ENCODE measurements around the gene HSPA6.
"Not testable (repeated sequence)": the region's sequence is repeated elsewhere in the genome, so short reads cannot be mapped to it uniquely, and the experiment has no call there.

HSPA6 gene

GRCh38 chr1:161542091-161542559 lies 17.8 kb downstream of the HSPA6 start:
- H3K4me3 ChIP-seq (ENCODE audit: control insufficient read depth, low read depth, low read length); DNase-seq (ENCODE audit: low read depth): not testable (repeated sequence)

GRCh38 chr1:161543125-161543524 lies 18.8 kb downstream of the HSPA6 start:
- not testable (repeated sequence) for H3K4me3 ChIP-seq (ENCODE audit: control insufficient read depth, low read depth, low read length); DNase-seq (ENCODE audit: low read depth)

GRCh38 chr1:161545005-161545731 lies 20.8 kb downstream of the HSPA6 start:
- not testable (repeated sequence) for H3K4me3 ChIP-seq (ENCODE audit: control insufficient read depth, low read depth, low read length); DNase-seq (ENCODE audit: low read depth)

- not testable (repeated sequence) for DNase-seq (ENCODE audit: low read depth); H3K4me3 ChIP-seq (ENCODE audit: control insufficient read depth, low read depth, low read length)
Observed at GRCh38 chr1:161547995-161548741, 23.8 kb downstream of the HSPA6 start.

- not testable (repeated sequence) for H3K4me3 ChIP-seq (ENCODE audit: control insufficient read depth, low read depth, low read length); DNase-seq (ENCODE audit: low read depth)
Observed at GRCh38 chr1:161548749-161549406, 24.5 kb downstream of the HSPA6 start.

GRCh38 chr1:161549652-161550051 lies 25.3 kb downstream of the HSPA6 start, which contains the start of gene FCGR3A:
TSS of gene FCGR3A (minus strand) at chr1:161549818. CDS start at chr1:161549736, 82 bp downstream.
- DNase-seq (ENCODE audit: low read depth), result no peak
- H3K4me3 ChIP-seq (ENCODE audit: control insufficient read depth, low read depth, low read length), result no peak within 1 kb of the TSS
- TF ChIP-seq CTCF (IDR thresholded peaks at IDR 0.05; ENCODE audit: control insufficient read depth, insufficient read depth, low read depth, low read length, missing control alignments), result no peak

GRCh38 chr1:161550942-161551341 lies 26.6 kb downstream of the HSPA6 start:
- not testable (repeated sequence) for DNase-seq (ENCODE audit: low read depth); H3K4me3 ChIP-seq (ENCODE audit: control insufficient read depth, low read depth, low read length)

- H3K4me3 ChIP-seq (ENCODE audit: control insufficient read depth, low read depth, low read length); DNase-seq (ENCODE audit: low read depth): not testable (repeated sequence)
Observed at GRCh38 chr1:161553631-161554030, 29.3 kb downstream of the HSPA6 start.

- not testable (repeated sequence) for DNase-seq (ENCODE audit: low read depth)
Observed at GRCh38 chr1:161554340-161554739, 30.0 kb downstream of the HSPA6 start.

GRCh38 chr1:161554815-161555417 lies 30.6 kb downstream of the HSPA6 start:
- not testable (repeated sequence) for DNase-seq (ENCODE audit: low read depth); H3K4me3 ChIP-seq (ENCODE audit: control insufficient read depth, low read depth, low read length)

More at GRCh38 chr1:161554340-161554739, 30.0 kb downstream of the HSPA6 start:
- H3K4me3 ChIP-seq (ENCODE audit: control insufficient read depth, low read depth, low read length), result not testable (repeated sequence)

GRCh38 chr1:161556143-161556542 lies 31.8 kb downstream of the HSPA6 start:
- DNase-seq (ENCODE audit: low read depth); H3K4me3 ChIP-seq (ENCODE audit: control insufficient read depth, low read depth, low read length): not testable (repeated sequence)

GRCh38 chr1:161556990-161557389 lies 32.6 kb downstream of the HSPA6 start:
- DNase-seq (ENCODE audit: low read depth); H3K4me3 ChIP-seq (ENCODE audit: control insufficient read depth, low read depth, low read length): not testable (repeated sequence)

- H3K4me3 ChIP-seq (ENCODE audit: control insufficient read depth, low read depth, low read length); DNase-seq (ENCODE audit: low read depth): not testable (repeated sequence)
Observed at GRCh38 chr1:161557506-161558450, 33.4 kb downstream of the HSPA6 start.

- DNase-seq (ENCODE audit: low read depth); H3K4me3 ChIP-seq (ENCODE audit: control insufficient read depth, low read depth, low read length): not testable (repeated sequence)
Observed at GRCh38 chr1:161560960-161561715, 36.8 kb downstream of the HSPA6 start.

GRCh38 chr1:161562441-161562840 lies 38.1 kb downstream of the HSPA6 start:
- not testable (repeated sequence) for H3K4me3 ChIP-seq (ENCODE audit: control insufficient read depth, low read depth, low read length); DNase-seq (ENCODE audit: low read depth)
